Adrenal gland (tissue), 5 donors: Measurements from ENCODE around the gene FSIP1.

Source experiments
- POLR2A ChIP-seq, 2 donors: fragments of 450-650 bp; IDR thresholded peaks; one replicate each; pipeline ENCODE4 v1.6.1; 2017; ENCODE audit warnings: antibody characterized with exemption in 2 of 2, mild to moderate bottlenecking in 2 of 2, moderate library complexity in 1 of 2
- TF ChIP-seq, protein P1 (sequence below), 6 experiments: fragments of 450-650 bp in 4 of 6; fragments of 200-600 bp in 2 of 6; sonication (generic) in 1 of 6; IDR thresholded peaks; 1 replicate in 5 of 6; 2 replicates in 1 of 6; pipeline versions ENCODE4 v1.5.1 to v1.8.0; 2016 to 2021; ENCODE audit warnings: antibody characterized with exemption in 6 of 6, mild to moderate bottlenecking in 2 of 6, moderate library complexity in 1 of 6
- donor health status: DM: no; HTN: no; CAD: no.

DNA sequence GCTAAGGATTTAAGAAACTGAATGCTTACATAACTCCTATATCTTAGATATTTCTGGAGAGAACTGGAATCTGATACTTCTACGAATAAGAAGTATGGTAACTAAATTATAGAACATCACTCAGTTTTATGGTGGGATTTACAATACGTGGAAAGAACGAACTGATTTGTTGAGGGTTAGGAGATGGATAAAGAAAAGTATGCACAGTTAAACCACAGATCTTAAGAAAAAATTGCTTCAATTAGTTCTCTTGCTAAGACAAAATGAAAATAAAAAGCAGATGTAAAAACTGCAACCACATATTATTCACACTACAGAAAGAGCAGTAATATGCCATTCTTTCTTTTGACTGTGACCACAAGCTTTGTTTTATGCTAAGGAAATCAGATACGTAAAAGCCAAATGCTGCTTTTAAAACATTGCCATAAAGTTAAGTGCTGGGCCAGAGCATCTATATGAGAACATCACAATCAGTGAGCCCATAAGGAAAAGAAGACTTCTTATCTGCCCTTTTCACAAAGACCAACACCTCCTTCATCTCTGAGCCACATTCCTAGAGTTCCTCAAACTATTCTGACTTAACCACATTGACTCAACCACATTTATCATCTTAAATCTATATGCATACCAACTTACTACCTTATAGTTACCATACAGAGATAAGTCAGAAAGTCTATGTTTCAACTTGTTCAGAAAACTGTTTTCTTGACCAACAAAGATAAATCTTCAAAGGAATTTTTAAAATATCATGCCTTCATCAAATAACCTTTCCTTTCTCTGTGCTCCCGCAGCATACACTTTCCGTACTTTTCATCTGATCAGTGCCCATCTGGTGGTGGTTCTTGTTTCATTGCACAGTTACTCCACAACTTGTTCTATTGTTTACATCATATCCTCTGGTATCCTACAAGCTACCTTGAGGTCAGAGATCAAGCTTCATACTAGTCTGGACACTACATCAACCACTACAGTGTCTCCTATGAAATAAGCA is 61.7 kb downstream of the FSIP1 start:
- TF ChIP-seq, protein P1, sequence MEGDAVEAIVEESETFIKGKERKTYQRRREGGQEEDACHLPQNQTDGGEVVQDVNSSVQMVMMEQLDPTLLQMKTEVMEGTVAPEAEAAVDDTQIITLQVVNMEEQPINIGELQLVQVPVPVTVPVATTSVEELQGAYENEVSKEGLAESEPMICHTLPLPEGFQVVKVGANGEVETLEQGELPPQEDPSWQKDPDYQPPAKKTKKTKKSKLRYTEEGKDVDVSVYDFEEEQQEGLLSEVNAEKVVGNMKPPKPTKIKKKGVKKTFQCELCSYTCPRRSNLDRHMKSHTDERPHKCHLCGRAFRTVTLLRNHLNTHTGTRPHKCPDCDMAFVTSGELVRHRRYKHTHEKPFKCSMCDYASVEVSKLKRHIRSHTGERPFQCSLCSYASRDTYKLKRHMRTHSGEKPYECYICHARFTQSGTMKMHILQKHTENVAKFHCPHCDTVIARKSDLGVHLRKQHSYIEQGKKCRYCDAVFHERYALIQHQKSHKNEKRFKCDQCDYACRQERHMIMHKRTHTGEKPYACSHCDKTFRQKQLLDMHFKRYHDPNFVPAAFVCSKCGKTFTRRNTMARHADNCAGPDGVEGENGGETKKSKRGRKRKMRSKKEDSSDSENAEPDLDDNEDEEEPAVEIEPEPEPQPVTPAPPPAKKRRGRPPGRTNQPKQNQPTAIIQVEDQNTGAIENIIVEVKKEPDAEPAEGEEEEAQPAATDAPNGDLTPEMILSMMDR (IDR thresholded peaks at IDR 0.05): no peak
- TF ChIP-seq POLR2A (IDR thresholded peaks at IDR 0.05): no peak
